ENCODE data around the gene LSAMP. TPM values are rescaled to one million over a fixed set of nuclear protein-coding genes. Genes with fewer than 3 reads are reported as not detected.

LSAMP gene
- polyA plus RNA-seq, 1 of the 3 experiments (the other 2 are of a cell fraction), result 6.6 TPM

- H3K4me2 ChIP-seq, result no peak overlapping the region
- no peaks in the 10 kb centered on the region for H3K36me3 ChIP-seq (replicated peaks in 1 of 2; ENCODE audit: control insufficient read depth in 1 of 2, insufficient read depth in 2 of 2, low read length in 1 of 2)
- no peaks in the 10 kb centered on the region for H3K9me3 ChIP-seq
- no peaks in the 10 kb centered on the region for H3K9me2 ChIP-seq
- no peak overlapping the region for H3K27ac ChIP-seq (ENCODE audit: low read depth in 2 of 2, low read length in 1 of 2)
- H4K20me1 ChIP-seq (ENCODE audit: insufficient read depth), result no peaks in the 10 kb centered on the region
- no peak overlapping the region for H3K9ac ChIP-seq
- ChIA-PET POLR2A (no interaction called here), CTCF (interaction anchor here (0.7 to 0.8 kb wide), 2 partner anchors 26 to 47 kb away, joined by 3 read pairs; no protein-coding TSS in a partner anchor)
- DNase-seq, result no peak
- H3K27me3 ChIP-seq (ENCODE audit: insufficient read depth), result no peaks in the 10 kb centered on the region
- WGBS (ENCODE audit: low lambda C conversion rate), result 57% methylated on average over 1 of the region's 1 CpG
- no peak overlapping the region for H3K4me3 ChIP-seq (ENCODE audit: low read depth in 2 of 2, low read length in 1 of 2)
- peaks cover 0 to 4% of the 10 kb centered on the region in 2 experiments; a peak in 2 of 4 replicates for H3K4me1 ChIP-seq (ENCODE audit: control insufficient read depth in 1 of 2, insufficient read depth in 2 of 2, low read depth in 1 of 2, low read length in 1 of 2)
- TF ChIP-seq MXI1 (IDR thresholded peaks at IDR 0.05; ENCODE audit: low read depth, low read length), result no peak
- TF ChIP-seq GATA2 (CRISPR knock-in tag; IDR thresholded peaks at IDR 0.05), result no peak
- TF ChIP-seq MAX (IDR thresholded peaks at IDR 0.05; ENCODE audit: low read depth), result no peak
- no peak for TF ChIP-seq POLR2AphosphoS5 (IDR thresholded peaks at IDR 0.05; ENCODE audit: low read depth, low read length)
- no peak for TF ChIP-seq TEAD4 (IDR thresholded peaks at IDR 0.05; ENCODE audit: borderline replicate concordance, insufficient read depth)
- no peak for TF ChIP-seq EZH2phosphoT487 (IDR thresholded peaks at IDR 0.05; ENCODE audit: borderline replicate concordance, low read depth)
- no peak for TF ChIP-seq SIN3A (IDR thresholded peaks at IDR 0.05; ENCODE audit: borderline replicate concordance, low read depth, low read length)
- H2AFZ ChIP-seq (ENCODE audit: low read depth), result no peak overlapping the region
- H3K79me2 ChIP-seq (ENCODE audit: insufficient read depth), result no peaks in the 10 kb centered on the region
- H3F3A ChIP-seq (replicated peaks; ENCODE audit: insufficient read depth), result no peaks in the 10 kb centered on the region
Observed at GRCh38 chr3:115862099-115862498, 583.2 kb downstream of the LSAMP start.

DNA sequence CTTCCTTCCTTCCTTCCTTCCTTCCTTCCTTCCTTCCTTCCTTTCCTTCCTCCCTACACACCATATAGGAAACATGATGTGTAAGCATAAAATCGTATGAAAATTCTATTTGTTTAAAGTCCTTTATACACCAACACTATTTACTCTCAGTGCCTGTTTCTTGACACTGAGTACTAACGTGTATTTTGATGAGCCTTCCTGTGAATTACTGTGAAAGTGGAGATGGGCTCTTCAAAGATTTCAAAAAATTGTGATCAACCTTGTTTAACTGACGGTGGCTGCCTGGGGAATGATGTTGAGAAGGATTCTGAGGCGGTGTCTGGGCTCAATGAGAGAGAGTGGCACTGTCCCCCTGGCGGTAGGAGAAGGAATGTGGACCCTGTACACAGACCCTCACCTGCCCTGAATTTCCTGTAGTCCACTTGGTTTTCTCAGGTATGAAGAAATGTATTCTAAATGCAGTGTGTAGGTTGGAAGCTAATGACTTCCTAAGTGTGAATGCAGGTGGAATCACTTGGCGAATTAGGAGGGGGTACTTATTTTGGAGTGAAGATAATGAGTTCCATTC is 584.0 kb downstream of the LSAMP start:
- no peaks in the 10 kb centered on the region for H3K27me3 ChIP-seq (ENCODE audit: insufficient read depth)
- H3F3A ChIP-seq (replicated peaks; ENCODE audit: insufficient read depth), result no peaks in the 10 kb centered on the region
- H3K9me3 ChIP-seq, result no peaks in the 10 kb centered on the region
- TF ChIP-seq IRF3 (IDR thresholded peaks at IDR 0.05; ENCODE audit: low read depth, low read length), result no peak
- H3K4me2 ChIP-seq, result no peak overlapping the region
- 75% methylated on average over 6 of the region's 6 CpGs for WGBS (ENCODE audit: low lambda C conversion rate)
- H4K20me1 ChIP-seq (ENCODE audit: insufficient read depth), result no peaks in the 10 kb centered on the region
- CTCF ChIA-PET, result no interaction called here
- POLR2A ChIA-PET, result no interaction called here
- no peaks in the 10 kb centered on the region for H3K36me3 ChIP-seq (replicated peaks in 1 of 2; ENCODE audit: control insufficient read depth in 1 of 2, insufficient read depth in 2 of 2, low read length in 1 of 2)
- H3K9me2 ChIP-seq, result no peaks in the 10 kb centered on the region
- no peaks in the 10 kb centered on the region for H3K79me2 ChIP-seq (ENCODE audit: insufficient read depth)
- H3K9ac ChIP-seq, result no peak overlapping the region
- H3K4me1 ChIP-seq (ENCODE audit: control insufficient read depth in 1 of 2, insufficient read depth in 2 of 2, low read depth in 1 of 2, low read length in 1 of 2), result peaks cover 0 to 4% of the 10 kb centered on the region in 2 experiments; a peak in 2 of 4 replicates
- no peak overlapping the region for H3K4me3 ChIP-seq (ENCODE audit: low read depth in 2 of 2, low read length in 1 of 2)
- H2AFZ ChIP-seq (ENCODE audit: low read depth), result no peak overlapping the region
- no peak overlapping the region for H3K27ac ChIP-seq (ENCODE audit: low read depth in 2 of 2, low read length in 1 of 2)
- DNase-seq, result no peak

- no peak overlapping the region for H3K27ac ChIP-seq (ENCODE audit: low read depth in 2 of 2, low read length in 1 of 2)
- H3K9ac ChIP-seq, result no peak overlapping the region
- H2AFZ ChIP-seq (ENCODE audit: low read depth), result no peak overlapping the region
- H3K36me3 ChIP-seq (replicated peaks in 1 of 2; ENCODE audit: control insufficient read depth in 1 of 2, insufficient read depth in 2 of 2, low read length in 1 of 2), result no peaks in the 10 kb centered on the region
- H3K9me2 ChIP-seq, result no peaks in the 10 kb centered on the region
- no peak overlapping the region for H3K4me2 ChIP-seq
- H3K4me3 ChIP-seq (ENCODE audit: low read depth in 2 of 2, low read length in 1 of 2), result no peak overlapping the region
- H3K79me2 ChIP-seq (ENCODE audit: insufficient read depth), result no peaks in the 10 kb centered on the region
- H3F3A ChIP-seq (replicated peaks; ENCODE audit: insufficient read depth), result no peaks in the 10 kb centered on the region
- no peaks in the 10 kb centered on the region for H3K9me3 ChIP-seq
- ChIA-PET CTCF (interaction anchor here (1.5 kb wide), 1 partner anchor 12 kb away, joined by 7 read pairs; no protein-coding TSS in a partner anchor), POLR2A (no interaction called here)
- TF ChIP-seq RCOR1 (IDR thresholded peaks at IDR 0.05; ENCODE audit: low read length), result no peak
- no peak for TF ChIP-seq RAD21 (IDR thresholded peaks at IDR 0.05; ENCODE audit: low read length)
- no peak for TF ChIP-seq GABPA (IDR thresholded peaks at IDR 0.05; ENCODE audit: low read depth)
- TF ChIP-seq, protein P1, sequence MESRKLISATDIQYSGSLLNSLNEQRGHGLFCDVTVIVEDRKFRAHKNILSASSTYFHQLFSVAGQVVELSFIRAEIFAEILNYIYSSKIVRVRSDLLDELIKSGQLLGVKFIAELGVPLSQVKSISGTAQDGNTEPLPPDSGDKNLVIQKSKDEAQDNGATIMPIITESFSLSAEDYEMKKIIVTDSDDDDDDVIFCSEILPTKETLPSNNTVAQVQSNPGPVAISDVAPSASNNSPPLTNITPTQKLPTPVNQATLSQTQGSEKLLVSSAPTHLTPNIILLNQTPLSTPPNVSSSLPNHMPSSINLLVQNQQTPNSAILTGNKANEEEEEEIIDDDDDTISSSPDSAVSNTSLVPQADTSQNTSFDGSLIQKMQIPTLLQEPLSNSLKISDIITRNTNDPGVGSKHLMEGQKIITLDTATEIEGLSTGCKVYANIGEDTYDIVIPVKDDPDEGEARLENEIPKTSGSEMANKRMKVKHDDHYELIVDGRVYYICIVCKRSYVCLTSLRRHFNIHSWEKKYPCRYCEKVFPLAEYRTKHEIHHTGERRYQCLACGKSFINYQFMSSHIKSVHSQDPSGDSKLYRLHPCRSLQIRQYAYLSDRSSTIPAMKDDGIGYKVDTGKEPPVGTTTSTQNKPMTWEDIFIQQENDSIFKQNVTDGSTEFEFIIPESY (IDR thresholded peaks at IDR 0.05; ENCODE audit: borderline replicate concordance, low read depth), result no peak
- TF ChIP-seq IRF3 (IDR thresholded peaks at IDR 0.05; ENCODE audit: low read depth, low read length), result no peak
- H4K20me1 ChIP-seq (ENCODE audit: insufficient read depth), result no peaks in the 10 kb centered on the region
- no peak for DNase-seq
- 84% methylated on average over 2 of the region's 2 CpGs for WGBS (ENCODE audit: low lambda C conversion rate)
- H3K27me3 ChIP-seq (ENCODE audit: insufficient read depth), result no peaks in the 10 kb centered on the region
- H3K4me1 ChIP-seq (ENCODE audit: control insufficient read depth in 1 of 2, insufficient read depth in 2 of 2, low read depth in 1 of 2, low read length in 1 of 2), result peaks cover 0 to 4% of the 10 kb centered on the region in 2 experiments; a peak in 2 of 4 replicates
Observed at GRCh38 chr3:115860766-115861165, 584.5 kb downstream of the LSAMP start.

All from SK-N-SH (cell line).